ENCODE data around the gene MYOZ3. TPM values are rescaled to one million over a fixed set of nuclear protein-coding genes. Genes with fewer than 3 reads are reported as not detected.

MYOZ3 gene
- total RNA-seq, 4 donors from 2014 or later, result 4.8 to 12.6 (median 11.3) TPM

GRCh38 chr5:150659360-150660107, 1.5 kb upstream of the MYOZ3 start:
- DNase-seq (peak in 1 of 2 donors; percentile 77), ATAC-seq (no peak)
- H3K9me3 ChIP-seq, result no peaks in the 10 kb centered on the region
- H3K27ac ChIP-seq, result peak overlapping the region; percentile 91 to 99 (median 98)
- in situ Hi-C loops (cut with MboI; ENCODE audit: low sequenced_read_pairs in 4 of 4), result loop anchor here in 3 of 4 donors (10.0 kb wide), 2 partner anchors 65 to 95 kb away; no protein-coding TSS in a partner anchor
- TF ChIP-seq, protein P1, sequence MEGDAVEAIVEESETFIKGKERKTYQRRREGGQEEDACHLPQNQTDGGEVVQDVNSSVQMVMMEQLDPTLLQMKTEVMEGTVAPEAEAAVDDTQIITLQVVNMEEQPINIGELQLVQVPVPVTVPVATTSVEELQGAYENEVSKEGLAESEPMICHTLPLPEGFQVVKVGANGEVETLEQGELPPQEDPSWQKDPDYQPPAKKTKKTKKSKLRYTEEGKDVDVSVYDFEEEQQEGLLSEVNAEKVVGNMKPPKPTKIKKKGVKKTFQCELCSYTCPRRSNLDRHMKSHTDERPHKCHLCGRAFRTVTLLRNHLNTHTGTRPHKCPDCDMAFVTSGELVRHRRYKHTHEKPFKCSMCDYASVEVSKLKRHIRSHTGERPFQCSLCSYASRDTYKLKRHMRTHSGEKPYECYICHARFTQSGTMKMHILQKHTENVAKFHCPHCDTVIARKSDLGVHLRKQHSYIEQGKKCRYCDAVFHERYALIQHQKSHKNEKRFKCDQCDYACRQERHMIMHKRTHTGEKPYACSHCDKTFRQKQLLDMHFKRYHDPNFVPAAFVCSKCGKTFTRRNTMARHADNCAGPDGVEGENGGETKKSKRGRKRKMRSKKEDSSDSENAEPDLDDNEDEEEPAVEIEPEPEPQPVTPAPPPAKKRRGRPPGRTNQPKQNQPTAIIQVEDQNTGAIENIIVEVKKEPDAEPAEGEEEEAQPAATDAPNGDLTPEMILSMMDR (IDR thresholded peaks at IDR 0.05 in 4 of 5, conservative IDR thresholded peaks at IDR 0.05 in 1 of 5), result no peak
- TF ChIP-seq POLR2A (IDR thresholded peaks at IDR 0.05), result no peak
- intact Hi-C loops (cut with DNase I; ENCODE audit: low total_unique reads), result loop anchor here (5.0 to 10.0 kb wide), 3 partner anchors 43 to 365 kb away; partner anchors contain the start of genes GPX3 and RBM22
- H3K36me3 ChIP-seq, result no peaks in the 10 kb centered on the region
- peaks cover 70 to 83% of the 10 kb centered on the region in 2 donors for H3K4me1 ChIP-seq
- H3K4me3 ChIP-seq, result no peak overlapping the region
- H3K27me3 ChIP-seq, result no peaks in the 10 kb centered on the region

- in situ Hi-C loops (cut with MboI; ENCODE audit: low sequenced_read_pairs in 4 of 4) (loop anchor here in 1 of 4 donors (10.0 kb wide), 1 partner anchor 95 kb away; no protein-coding TSS in a partner anchor), intact Hi-C loops (cut with DNase I; ENCODE audit: low total_unique reads) (no loop called here)
- H3K4me3 ChIP-seq, result peak overlapping the region in 3 of 4 donors; percentile 38 to 50 (median 43)
- DNase-seq (peak; percentile 61 to 66), ATAC-seq (peak; percentile 47 to 66)
- no peaks in the 10 kb centered on the region for H3K9me3 ChIP-seq
- TF ChIP-seq POLR2A (IDR thresholded peaks at IDR 0.05), result no peak
- TF ChIP-seq, protein P1 (IDR thresholded peaks at IDR 0.05 in 4 of 5, conservative IDR thresholded peaks at IDR 0.05 in 1 of 5), result no peak
- peak overlapping the region; percentile 91 to 99 (median 98) for H3K27ac ChIP-seq
- no peaks in the 10 kb centered on the region for H3K27me3 ChIP-seq
- H3K4me1 ChIP-seq, result peaks cover 72 to 89% of the 10 kb centered on the region in 2 donors
- no peaks in the 10 kb centered on the region for H3K36me3 ChIP-seq
Observed at GRCh38 chr5:150660108-150660831, 781 bp upstream of the MYOZ3 start.

- Histone ChIP-seq H3K4me3 (peak overlapping the region; percentile 38 to 50 (median 42)), H3K9me3 (no peaks in the 10 kb centered on the region), H3K36me3 (no peaks in the 10 kb centered on the region), H3K4me1 (peaks cover 73 to 94% of the 10 kb centered on the region in 2 donors), H3K27ac (peak overlapping the region; percentile 91 to 99 (median 98)), H3K27me3 (no peaks in the 10 kb centered on the region)
- no peak for DNase-seq
- no peak for ATAC-seq
- TF ChIP-seq POLR2A (IDR thresholded peaks at IDR 0.05), result no peak
- TF ChIP-seq, protein P1 (IDR thresholded peaks at IDR 0.05 in 4 of 5, conservative IDR thresholded peaks at IDR 0.05 in 1 of 5), result no peak
- in situ Hi-C loops (cut with MboI; ENCODE audit: low sequenced_read_pairs in 4 of 4) (loop anchor here in 1 of 4 donors (10.0 kb wide), 1 partner anchor 97 kb away; no protein-coding TSS in a partner anchor), intact Hi-C loops (cut with DNase I; ENCODE audit: low total_unique reads) (no loop called here)
Observed at GRCh38 chr5:150661821-150662596, 958 bp downstream of the MYOZ3 start.

DNA sequence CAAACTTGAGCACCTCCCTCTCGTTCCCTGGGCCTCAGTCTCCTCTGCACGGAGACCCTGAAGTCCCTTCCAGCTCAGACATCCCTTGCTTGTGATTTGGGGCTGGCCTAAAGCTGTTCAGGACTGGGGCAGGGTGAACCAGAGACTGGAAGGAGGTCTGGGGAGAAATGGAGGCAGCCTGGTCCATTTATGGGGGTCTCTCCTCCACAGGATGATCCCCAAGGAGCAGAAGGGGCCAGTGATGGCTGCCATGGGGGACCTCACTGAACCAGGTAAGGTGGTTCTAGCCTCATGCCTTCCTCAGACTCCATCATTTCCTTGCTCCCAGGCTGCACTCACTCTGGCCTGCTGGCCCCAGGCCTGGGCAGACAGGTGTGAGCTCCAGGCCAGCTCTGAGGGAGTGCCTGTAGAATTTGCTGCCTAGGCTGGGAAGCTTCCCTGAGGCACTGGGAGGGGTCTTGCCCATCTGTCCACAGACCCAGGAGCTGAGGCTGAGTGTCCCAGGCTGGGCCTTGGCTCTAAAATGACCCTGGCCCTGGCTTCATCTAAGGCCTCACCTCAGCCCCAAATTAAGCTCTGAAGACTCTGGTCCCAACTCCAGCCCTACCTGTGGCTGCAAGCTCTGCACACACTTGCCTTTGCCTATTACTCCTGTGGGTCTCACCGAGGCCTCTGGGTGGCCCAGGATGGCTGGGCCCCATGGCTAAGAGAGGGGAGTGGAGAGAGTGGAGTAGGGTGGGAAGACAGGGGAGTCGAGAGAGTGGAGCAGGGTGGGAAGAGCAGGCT, 1.9 kb downstream of the MYOZ3 start:
- intact Hi-C loops (cut with DNase I; ENCODE audit: low total_unique reads), result no loop called here
- in situ Hi-C loops (cut with MboI; ENCODE audit: low sequenced_read_pairs in 4 of 4), result loop anchor here in 1 of 4 donors (10.0 kb wide), 1 partner anchor 98 kb away; no protein-coding TSS in a partner anchor
- TF ChIP-seq, protein P1 (IDR thresholded peaks at IDR 0.05 in 4 of 5, conservative IDR thresholded peaks at IDR 0.05 in 1 of 5), result no peak
- no peak for TF ChIP-seq POLR2A (IDR thresholded peaks at IDR 0.05)
- Histone ChIP-seq H3K4me3 (peak overlapping the region in 1 of 4 donors; percentile 4), H3K4me1 (peaks cover 67 to 91% of the 10 kb centered on the region in 2 donors), H3K36me3 (no peaks in the 10 kb centered on the region), H3K9me3 (no peaks in the 10 kb centered on the region), H3K27me3 (no peaks in the 10 kb centered on the region), H3K27ac (peak overlapping the region; percentile 91 to 99 (median 98))
- peak in 1 of 2 donors; percentile 53 for DNase-seq
- ATAC-seq, result no peak
